ENCODE results near the gene NHSL1.
A peak's percentile ranks its signal among the peaks of the same experiment; 100 is the strongest.

NHSL1 gene

DNA sequence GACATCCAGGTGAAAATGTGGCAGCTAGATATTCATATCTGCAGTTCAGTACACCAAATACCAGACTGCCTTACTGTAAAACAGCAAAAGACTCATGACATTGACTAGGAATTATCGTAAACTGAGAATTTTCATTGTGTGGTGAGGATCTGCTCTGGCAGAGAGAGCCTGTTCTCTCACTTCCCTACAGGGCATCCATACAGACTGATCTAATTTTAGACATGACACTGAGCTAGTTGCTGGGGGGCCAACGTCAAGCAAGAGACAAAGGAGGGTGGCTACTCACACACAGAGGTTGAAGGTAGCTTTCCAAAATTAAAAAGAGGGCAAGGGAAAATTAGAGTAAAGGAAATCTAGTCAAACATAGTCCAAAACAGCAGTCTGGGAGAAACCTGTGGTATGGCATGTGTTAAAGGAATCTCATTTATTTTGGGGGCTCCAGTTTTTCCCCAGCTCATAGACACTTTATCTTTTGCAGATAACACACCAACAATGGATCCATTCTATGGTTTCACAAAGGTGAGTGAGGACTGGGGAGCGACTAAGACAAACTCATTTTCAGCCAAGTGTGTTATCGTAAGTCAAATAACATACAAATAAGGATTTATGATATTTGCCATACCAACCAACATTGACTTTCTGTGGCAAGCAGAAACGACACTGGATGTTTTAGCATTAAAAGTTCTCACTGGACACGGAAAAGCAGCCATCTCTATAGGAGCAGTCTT is 36.6 kb upstream of the NHSL1 start:
- in situ Hi-C loops (cut with HindIII; ENCODE audit: low pct_unique_long_range_greater_than_20kb, low sequenced_read_pairs) = no loop called here
- DNase-seq (ENCODE audit: low read depth in 1 of 2, low spot score in 1 of 2) = no peak
- TF ChIP-seq JUND (IDR thresholded peaks at IDR 0.05; ENCODE audit: low read depth) = no peak

DNA sequence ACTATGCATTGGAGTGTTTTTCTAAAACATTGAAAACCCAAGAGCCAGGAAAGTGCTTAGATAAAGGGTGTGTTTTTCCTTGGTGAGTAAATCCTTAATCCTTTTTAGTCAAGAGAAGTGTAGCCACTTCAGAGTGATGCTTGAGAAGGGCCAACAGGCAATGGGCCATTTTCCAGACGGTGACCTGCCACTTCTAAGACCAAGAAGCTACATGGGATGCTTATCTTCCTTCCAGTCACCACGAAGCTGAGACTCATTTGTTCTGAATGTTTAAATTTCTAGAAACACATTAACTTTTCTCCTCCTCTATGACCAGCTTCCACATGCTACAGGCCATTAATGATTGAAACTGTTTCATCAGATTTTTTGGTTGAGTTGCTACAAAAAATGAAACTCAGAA is 34.4 kb upstream of the NHSL1 start:
- in situ Hi-C loops (cut with HindIII; ENCODE audit: low pct_unique_long_range_greater_than_20kb, low sequenced_read_pairs) = no loop called here
- no peak for DNase-seq (ENCODE audit: low read depth in 1 of 2, low spot score in 1 of 2)

GRCh38 chr6:138531387-138531786 is 32.1 kb upstream of the NHSL1 start:
- TF ChIP-seq JUND (IDR thresholded peaks at IDR 0.05; ENCODE audit: low read depth) = no peak
- in situ Hi-C loops (cut with HindIII; ENCODE audit: low pct_unique_long_range_greater_than_20kb, low sequenced_read_pairs) = no loop called here
- no peak for DNase-seq (ENCODE audit: low read depth in 1 of 2, low spot score in 1 of 2)

More for the DNA sequence above, 34.4 kb upstream of the NHSL1 start:
- no peak for TF ChIP-seq JUND (IDR thresholded peaks at IDR 0.05; ENCODE audit: low read depth)

- in situ Hi-C loops (cut with HindIII; ENCODE audit: low pct_unique_long_range_greater_than_20kb, low sequenced_read_pairs) = no loop called here
- TF ChIP-seq JUND (IDR thresholded peaks at IDR 0.05; ENCODE audit: low read depth) = no peak
- DNase-seq (ENCODE audit: low read depth in 1 of 2, low spot score in 1 of 2) = no peak
Measured at GRCh38 chr6:138529478-138529877, 30.2 kb upstream of the NHSL1 start.

- TF ChIP-seq JUND (IDR thresholded peaks at IDR 0.05; ENCODE audit: low read depth) = no peak
- in situ Hi-C loops (cut with HindIII; ENCODE audit: low pct_unique_long_range_greater_than_20kb, low sequenced_read_pairs) = no loop called here
- no peak for DNase-seq (ENCODE audit: low read depth in 1 of 2, low spot score in 1 of 2)
Measured at GRCh38 chr6:138528956-138529355, 29.7 kb upstream of the NHSL1 start.

DNA sequence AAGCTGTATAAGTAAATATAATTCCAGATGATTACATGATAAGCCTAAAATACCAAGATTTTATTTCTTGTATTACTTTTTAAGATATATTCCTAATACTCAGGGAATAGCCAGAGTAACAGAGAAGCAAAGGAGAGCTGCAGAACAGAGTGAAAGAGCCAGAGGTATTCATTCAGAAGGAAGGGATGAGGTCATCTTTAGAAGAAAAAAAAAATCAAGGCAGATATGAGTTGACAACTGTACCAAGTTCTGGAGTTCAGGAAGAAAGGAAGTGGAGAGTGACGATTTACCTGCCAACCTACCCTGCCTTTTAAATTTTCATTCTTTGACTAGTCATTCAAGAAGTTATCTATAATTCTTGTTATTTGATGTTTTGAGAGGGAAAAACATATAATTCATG is 28.8 kb upstream of the NHSL1 start:
- in situ Hi-C loops (cut with HindIII; ENCODE audit: low pct_unique_long_range_greater_than_20kb, low sequenced_read_pairs) = no loop called here
- DNase-seq (ENCODE audit: low read depth in 1 of 2, low spot score in 1 of 2) = no peak
- no peak for TF ChIP-seq JUND (IDR thresholded peaks at IDR 0.05; ENCODE audit: low read depth)

DNA sequence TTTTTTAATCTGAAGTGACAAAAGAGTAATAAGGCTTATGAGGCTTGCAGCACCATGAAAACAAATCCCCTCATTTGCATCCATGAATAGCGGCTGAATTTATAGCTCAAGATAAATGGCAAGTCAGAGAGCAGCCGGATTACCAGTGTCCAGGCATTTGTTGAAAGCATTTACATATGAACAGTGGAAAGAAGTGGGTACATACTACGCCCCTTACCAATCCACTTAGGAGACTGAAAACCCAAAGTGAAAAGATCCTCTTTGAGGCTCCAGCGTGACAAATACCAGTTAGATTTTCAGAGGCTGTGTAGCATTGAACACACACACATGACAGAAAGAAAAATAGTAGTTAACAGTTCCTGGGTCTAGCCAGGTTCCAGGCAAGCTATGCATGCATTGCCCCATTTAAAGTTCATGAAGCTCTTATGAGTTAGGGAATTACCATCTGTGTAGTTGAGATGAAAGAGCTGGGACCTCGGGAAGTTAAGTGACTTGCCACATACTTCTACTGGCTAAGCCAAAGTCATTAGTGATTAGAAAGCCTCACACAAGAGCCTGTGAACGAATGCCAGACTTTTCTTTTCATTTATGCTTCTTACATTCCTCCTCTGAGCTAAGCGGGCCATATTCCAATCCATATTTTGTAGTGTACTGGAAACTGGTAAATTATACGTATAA is 28.3 kb upstream of the NHSL1 start:
- DNase-seq (ENCODE audit: low read depth in 1 of 2, low spot score in 1 of 2) = peak in 1 of 2 experiments; percentile 1
- in situ Hi-C loops (cut with HindIII; ENCODE audit: low pct_unique_long_range_greater_than_20kb, low sequenced_read_pairs) = no loop called here
- no peak for TF ChIP-seq JUND (IDR thresholded peaks at IDR 0.05; ENCODE audit: low read depth)

DNA sequence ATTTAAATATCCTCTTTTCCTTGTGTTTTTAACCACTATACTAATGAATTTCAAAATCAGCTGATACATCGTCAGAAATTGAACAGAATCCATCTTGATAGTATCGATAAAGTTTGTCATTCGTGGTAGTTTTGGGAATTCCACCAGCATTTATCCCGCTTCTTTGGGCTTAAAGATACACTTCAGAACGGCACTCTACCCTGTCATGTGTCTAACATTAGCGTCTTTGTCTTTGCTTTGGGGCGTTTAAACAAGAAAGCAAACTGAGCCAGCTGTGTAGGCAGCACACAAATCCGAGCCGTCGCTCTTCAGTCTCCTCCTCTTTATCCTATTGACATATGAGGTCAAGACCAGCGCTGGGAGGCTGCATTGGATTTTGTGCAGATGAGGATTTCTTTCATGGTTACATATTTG is 27.5 kb upstream of the NHSL1 start:
- in situ Hi-C loops (cut with HindIII; ENCODE audit: low pct_unique_long_range_greater_than_20kb, low sequenced_read_pairs) = no loop called here
- DNase-seq (ENCODE audit: low read depth in 1 of 2, low spot score in 1 of 2) = peak; percentile 7 to 35
- TF ChIP-seq JUND (IDR thresholded peaks at IDR 0.05; ENCODE audit: low read depth) = no peak

- no peak for DNase-seq (ENCODE audit: low read depth in 1 of 2, low spot score in 1 of 2)
- in situ Hi-C loops (cut with HindIII; ENCODE audit: low pct_unique_long_range_greater_than_20kb, low sequenced_read_pairs) = no loop called here
- TF ChIP-seq JUND (IDR thresholded peaks at IDR 0.05; ENCODE audit: low read depth) = no peak
Measured at GRCh38 chr6:138525355-138525754, 26.1 kb upstream of the NHSL1 start.

GRCh38 chr6:138524526-138524925 is 25.2 kb upstream of the NHSL1 start:
- in situ Hi-C loops (cut with HindIII; ENCODE audit: low pct_unique_long_range_greater_than_20kb, low sequenced_read_pairs) = no loop called here

DNA sequence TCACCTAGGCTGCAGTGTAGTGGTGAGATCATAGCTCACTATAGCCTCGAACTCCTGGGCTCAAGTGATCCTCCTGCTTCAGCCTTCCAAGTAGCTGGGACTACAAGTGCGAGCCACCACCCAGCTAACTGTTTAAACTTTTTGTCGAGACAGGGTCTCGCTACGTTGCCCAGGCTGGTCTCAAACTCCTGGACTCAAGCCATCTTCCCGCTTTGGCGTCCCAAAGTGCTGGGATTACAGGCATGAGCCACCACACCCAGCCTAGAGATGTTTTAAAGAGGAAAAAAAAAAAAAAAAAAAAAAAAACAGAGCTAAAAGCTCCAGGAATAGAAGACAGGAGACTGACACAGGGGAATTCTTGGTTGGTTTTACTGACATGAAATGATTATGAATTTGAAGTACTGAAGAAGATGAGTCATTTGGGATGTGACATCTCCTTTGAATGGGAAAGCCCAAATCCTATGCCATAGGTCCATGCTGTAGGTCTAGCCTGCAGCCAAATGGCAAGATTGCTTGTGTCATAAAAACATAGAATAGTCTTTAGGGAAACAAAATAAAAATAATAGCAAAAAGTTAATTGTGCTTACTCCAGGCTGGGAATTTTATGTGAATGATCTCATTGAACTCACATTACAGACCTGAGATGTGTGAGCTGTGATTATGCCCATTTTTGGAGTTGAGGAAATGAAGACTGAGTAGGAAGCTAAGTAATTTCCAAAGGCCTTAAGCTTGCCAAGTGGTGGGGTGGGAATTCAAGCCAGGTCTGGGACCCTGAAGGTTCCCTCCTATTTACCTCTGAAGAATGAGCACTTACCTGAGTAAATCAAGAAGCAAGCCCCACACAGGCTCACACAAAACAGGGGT is 24.3 kb upstream of the NHSL1 start:
- TF ChIP-seq JUND (IDR thresholded peaks at IDR 0.05; ENCODE audit: low read depth) = no peak
- no peak for DNase-seq (ENCODE audit: low read depth in 1 of 2, low spot score in 1 of 2)
- in situ Hi-C loops (cut with HindIII; ENCODE audit: low pct_unique_long_range_greater_than_20kb, low sequenced_read_pairs) = no loop called here

More at GRCh38 chr6:138524526-138524925, 25.2 kb upstream of the NHSL1 start:
- TF ChIP-seq JUND (IDR thresholded peaks at IDR 0.05; ENCODE audit: low read depth) = no peak
- no peak for DNase-seq (ENCODE audit: low read depth in 1 of 2, low spot score in 1 of 2)

- DNase-seq (ENCODE audit: low read depth in 1 of 2, low spot score in 1 of 2) = no peak
- no peak for TF ChIP-seq JUND (IDR thresholded peaks at IDR 0.05; ENCODE audit: low read depth)
- in situ Hi-C loops (cut with HindIII; ENCODE audit: low pct_unique_long_range_greater_than_20kb, low sequenced_read_pairs) = no loop called here
Measured at GRCh38 chr6:138522611-138523010, 23.3 kb upstream of the NHSL1 start.

DNA sequence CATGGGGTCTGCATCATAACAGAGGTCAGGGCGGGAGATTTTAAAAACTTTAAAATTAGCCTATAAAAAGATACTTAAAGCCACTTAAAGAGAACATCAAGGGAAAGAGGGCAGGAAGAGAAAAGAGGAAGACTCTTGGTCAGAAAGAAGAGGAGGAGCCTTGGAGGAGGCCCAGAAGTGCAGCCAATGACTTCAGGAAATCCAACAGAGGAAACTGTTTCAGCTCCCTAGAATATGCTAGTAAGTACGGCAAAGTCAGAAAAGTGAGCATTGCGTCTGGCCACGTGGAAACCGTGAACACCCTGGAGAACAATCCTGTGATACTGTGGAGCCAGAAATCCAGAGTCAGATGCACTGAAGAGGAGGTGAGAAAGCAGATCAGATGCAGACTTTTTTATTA is 22.5 kb upstream of the NHSL1 start:
- in situ Hi-C loops (cut with HindIII; ENCODE audit: low pct_unique_long_range_greater_than_20kb, low sequenced_read_pairs) = no loop called here
- no peak for DNase-seq (ENCODE audit: low read depth in 1 of 2, low spot score in 1 of 2)
- TF ChIP-seq JUND (IDR thresholded peaks at IDR 0.05; ENCODE audit: low read depth) = no peak

Data from T47D (cell line).